Stimulated activated CD4-positive, alpha-beta T cell treated with anti-CD3 and anti-CD28 coated beads, Interleukin-2, amount 100 ng/mL, for 24 hours (primary cell): Measurements from ENCODE around the gene SNX22.
A peak's percentile ranks its signal among the peaks of the same experiment; 100 is the strongest.

Source experiments
- DNase-seq, 2 donors: peaks; one replicate each; pipeline ENCODE4 v3.0.0-alpha.2; 2020

SNX22 gene

DNA sequence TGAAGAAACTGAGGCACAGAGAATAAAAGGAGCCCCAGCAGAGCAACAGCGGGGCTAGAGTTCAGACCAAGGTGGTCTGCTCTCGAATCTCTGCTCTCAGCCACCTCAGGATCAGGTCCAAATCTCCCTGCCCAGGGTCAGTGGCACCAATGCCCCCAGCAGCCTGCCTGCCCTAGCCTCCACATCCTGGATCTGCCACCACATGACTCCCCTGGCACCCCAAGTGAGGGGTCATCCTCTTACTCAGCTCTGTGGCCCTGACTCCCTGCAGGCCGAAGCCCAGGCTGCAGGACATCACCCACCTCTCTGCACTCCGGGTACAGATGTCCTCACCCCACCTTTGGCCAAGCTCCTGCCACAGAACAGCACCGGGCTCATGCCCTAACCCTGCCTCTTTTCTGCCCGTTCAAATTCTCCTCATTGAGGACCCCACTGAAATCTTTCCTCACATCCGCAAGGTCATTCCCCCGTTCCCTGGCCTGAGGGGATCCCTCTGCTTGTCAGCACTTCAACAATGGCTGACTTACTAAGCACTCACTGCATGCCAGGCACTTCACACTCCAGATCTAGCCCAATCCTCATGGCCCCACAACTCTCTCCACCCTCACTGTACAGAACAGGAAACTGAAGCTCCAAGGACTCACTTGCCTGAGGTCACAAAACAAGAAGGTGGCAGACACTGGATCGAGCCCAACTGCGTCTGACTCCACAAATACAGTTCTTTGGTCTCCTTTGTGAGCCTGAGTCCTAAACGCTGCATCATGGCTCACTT is 7.0 kb downstream of the SNX22 start:
- DNase-seq = no peak

DNA sequence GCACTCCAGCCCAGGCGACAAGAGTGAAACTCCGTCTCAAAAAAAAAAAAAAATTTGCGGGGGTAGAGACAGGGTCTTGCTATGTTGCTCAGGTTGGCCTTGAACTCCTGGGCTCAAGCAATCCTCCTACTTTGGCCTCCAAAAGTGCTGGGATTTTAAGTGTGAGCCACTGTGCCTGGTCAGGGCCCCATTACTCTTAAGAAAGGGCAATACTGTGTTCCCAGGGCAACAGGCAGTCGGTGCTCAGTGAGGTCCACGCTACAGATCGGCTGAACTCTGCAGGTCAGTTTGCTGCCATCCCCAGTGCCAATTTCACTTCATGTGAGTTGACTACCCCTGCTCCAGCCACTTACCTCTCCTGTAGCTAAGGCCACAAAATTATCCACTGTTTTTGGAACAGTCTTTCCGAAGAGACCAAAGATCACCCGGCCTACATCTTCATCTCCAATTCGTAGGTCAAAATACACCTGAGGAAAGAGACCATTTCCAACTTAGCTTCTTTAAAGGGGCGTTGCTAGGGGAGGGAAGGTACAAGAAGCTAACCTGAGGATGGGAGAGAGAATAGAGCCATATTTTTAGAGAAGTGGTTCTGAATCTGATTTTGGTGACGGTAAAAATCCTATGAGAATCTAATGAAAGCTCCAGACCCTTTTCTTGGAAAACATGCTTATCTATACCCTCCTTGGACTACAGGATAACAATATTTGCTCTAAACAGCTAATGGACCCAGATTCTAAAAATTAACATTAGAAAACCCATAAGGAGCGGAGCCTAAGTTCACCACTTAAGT is 10.4 kb downstream of the SNX22 start:
- DNase-seq = no peak

DNA sequence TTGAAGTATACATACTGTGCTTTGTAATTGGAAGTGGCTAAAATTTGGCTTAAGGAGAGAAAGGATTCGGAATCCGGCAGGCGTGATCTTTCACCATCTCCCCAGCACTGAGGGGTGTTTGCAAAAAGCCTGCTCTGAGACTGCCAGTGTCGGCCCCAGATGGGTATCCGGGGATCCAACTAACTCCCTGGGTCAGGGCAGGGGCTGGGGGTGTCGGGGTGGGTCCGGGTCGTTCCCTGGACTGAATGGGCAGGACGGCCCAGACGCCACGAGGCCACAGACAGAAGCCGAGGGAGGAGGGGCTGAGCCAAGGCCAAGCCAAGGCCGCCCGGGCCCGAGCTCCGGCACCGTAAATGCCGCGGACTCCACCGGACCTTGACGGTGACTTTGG is 10.9 kb downstream of the SNX22 start:
- DNase-seq = no peak

DNA sequence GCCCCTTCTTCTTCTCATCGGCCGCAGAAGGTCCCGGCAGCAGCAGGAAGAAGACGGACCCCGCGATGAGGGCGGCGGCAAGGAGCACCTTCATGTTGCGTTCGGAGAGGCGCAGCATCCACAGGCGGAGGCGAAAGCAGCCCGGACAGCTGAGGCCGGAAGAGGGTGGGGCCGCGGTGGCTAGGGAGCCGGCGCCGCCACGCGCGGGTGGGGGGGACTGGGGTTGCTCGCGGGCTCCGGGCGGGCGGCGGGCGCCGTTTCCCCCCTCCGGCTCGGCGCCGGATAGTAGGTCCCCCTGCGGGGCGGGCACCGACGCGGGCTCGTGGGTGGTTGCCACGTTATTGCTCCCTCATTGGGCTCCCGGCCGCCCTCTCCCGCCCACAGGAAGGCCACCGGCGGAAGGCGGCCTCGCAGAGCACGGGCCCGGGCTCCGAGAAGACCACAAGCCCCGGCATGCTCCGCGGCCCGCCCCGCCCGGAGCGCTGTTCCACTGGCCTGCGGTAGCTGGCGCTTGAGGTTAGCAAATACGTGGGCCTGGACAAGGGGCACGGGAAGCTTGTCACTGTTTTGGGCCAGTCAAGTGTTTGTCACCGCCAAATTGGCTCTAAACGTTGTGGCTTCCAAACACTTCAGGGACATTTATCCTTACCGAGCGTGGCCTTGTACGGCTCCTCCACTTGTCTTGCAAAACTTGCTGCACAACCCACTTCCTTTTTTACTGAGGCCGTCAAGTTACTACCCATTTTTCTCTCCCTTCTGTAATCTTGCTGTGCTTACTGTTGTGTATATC is 11.5 kb downstream of the SNX22 start, which contains the start of gene PPIB:
TSS of gene PPIB (minus strand) at position 154 of the 790 bp plus-strand sequence. CDS start at position 118, 36 bp downstream.
- DNase-seq = peak; percentile 96 to 97

DNA sequence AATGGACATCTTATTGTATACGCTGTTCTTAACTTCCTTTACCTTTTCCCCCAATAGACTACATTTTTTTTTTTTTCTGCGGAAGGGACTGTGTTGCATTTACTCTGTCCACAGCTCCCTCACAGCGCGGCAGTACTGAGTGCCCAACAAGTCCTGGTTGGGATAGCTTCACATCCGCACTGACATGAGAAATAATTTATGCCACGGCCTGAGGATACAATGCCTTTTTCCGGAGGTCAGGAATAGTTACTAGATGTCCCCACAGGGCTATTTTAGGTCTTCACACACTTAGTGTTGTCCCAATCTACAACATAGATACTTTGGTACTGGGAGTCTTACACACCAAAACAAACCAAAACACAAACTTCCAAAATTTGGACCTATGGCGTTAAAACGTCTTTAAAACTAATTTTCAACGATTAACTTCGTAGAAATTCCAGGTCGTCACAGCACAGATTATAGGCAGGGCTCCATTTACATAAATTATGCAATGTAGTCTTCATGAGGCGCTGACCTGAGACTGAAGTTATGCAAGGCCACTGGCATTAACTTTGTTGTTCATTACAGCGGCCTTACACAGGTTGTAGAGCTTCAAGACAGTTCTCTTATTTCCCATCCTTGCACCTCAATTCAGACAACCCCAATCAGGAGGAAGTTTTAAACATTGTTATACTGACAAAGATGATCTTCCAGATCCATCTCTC is 12.3 kb downstream of the SNX22 start:
- DNase-seq = no peak

DNA sequence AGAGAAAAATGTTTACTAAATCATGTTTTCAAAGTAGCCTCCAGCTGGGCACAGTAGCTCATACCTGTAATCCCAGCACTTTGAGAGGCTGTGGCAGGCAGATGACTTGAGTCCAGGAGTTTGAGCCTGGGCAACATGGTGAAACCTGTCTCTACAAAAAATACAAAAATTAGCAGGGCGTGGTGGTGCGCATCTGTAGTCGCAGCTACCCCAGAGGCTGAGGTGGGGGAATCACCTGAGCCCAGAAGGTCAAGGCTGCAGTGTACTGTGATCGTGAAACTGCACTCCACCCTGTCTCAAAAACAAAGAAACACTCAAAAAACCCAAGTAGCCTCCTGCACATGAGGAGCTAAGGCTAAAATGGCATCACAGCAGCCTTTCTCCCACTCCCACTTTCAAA is 12.9 kb downstream of the SNX22 start:
- DNase-seq = no peak

DNA sequence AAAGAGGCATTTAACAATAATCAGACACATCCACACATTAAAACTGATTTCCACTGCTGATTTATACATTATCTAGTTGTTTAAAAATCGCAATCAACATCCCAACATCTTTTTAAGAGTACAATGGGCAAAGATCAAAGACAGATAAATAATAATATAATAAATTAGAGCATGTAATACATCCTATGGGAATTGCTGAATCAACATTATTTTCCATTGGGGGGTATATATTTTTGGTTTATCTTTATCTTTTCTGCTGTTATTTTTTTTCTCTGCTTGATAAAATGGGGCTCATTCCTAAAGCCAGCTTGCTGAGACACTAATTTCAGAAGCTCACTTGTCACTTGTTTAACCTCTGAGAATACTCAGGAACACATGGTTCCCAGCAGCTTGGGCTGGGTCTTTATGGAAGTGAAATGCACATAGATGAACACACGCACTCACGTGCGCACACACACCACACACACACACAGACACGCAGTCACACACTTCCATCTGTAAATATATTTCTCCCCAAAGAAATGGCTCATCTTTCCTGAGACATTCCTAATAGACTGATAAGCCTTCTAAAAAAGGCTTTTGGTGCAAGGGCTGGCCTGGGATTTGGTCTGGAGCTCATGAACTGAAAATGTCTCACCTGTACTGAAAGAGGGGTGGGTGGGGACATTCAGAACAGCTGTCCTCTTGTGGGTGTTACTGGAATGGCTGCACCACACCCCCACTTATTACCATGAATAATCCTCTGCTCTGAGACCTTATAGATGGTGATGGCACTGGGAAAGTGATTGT is 14.8 kb downstream of the SNX22 start:
- no peak for DNase-seq

DNA sequence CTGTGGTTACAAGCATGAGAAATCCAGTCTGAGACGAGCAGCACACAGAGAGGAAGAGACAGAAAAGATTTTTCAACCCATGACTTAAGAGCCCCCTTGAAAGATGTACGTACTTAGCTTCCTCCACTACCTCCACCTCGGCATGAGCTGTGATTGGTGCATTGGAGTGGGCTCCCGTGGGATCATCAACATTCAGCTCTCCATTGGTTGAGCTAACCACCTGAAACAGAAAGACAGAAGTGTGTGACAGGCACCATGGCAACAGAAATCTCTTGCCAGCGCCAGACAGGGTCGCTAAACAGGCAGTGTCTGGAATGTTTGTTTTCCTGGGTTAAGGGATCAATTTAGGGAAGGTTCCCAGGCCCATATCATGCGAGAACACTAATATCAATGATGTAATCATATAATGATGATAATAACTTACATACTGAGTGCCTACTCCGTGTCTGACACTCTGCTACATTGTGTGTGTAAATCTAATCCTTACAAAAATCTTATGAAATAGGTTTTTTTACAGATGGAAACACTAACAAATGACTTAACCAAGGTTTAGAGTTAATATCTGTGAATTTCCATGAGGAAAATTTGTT is 28.8 kb downstream of the SNX22 start:
- DNase-seq = no peak

DNA sequence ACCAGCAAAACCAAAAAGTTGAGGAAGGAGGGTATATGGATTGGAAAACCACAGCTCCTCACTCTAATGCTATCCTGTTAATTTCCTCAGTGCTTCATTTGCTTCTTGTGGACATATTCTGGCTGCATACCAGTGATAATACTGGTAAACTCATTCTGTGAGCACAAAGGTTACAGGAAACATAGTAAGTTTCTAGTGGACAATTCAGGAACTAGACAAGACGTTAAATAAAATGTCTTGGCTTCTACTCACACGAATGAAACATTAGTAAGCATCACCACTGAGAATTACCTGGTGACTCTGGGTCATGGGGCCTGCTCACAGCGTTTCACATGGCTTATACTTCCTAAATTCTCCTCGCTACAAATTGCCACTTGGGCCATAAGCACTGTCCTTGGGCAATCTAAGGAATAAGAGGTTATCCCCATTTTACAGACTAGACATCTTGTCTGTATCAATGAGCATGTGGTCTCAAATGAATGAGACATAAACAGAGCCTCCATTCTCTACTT is 31.4 kb downstream of the SNX22 start:
- no peak for DNase-seq

DNA sequence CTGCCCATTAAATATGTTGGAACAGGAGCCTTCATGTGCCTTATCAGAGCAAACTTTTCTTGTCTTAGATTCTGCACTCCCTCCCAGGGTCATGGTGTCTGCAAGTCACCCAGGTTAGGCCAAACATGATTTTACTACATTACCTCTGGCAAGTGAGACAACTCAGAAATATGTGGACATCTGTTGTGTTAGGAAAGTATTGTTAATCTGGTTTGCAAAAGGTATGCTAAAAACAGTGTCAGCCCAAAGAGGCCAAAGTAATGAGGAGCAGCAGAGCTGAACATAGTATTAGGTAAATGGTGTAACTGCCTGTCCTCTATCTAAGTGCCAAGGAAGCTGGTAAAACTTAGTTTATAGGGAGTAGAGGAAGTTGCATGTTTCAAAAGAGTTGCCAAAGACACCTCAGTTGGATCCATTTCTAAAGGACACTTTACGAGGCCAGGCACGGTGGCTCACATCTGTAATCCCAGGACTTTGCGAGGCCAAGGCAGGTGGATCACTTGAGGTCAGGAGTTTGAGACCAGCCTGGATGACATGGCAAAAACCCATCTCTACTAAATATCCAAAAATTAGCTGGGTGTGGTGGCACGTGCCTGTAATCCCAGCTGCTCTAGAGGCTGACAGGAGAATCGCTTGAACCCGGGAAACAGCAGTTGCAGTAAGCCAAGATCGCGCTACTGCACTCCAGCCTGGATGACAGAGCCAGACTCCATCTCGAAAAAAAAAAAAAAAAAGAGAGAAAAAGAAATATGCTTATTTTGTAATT is 33.8 kb downstream of the SNX22 start:
- DNase-seq = no peak

DNA sequence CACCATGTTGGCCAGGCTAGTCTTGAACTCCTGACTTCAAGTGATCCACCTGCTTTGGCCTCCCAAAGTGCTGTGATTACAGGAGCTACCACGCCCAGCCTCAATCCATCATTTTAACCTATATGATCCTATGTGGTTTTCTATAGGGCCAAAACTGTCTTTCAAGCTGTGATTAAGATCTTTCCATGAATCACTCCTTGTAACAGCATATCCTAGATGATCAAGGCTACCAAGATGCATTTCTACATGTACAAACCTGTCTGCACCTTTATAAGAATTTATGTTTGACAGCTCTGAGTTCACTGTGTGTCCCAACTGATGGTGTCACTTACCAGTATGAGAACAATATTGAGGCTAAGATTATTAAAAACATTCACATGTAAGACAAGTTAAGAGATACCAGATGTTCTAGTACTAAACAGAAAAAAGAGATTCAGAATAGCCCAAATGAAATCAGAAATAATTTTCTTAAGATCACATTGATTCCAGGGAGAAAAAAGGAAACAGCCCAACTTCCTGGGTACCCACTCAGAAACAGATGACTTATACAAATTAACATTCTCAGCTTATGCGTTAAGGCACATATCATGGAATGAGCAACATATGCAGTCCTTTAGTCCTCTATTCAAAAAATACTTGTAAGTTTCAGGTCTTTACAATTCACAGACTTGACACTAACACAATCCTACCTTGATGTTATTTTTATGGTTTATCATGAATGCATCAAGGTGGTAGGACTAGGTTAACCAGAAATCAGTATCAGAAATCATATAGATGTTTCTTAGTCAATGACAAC is 36.1 kb downstream of the SNX22 start:
- no peak for DNase-seq

DNA sequence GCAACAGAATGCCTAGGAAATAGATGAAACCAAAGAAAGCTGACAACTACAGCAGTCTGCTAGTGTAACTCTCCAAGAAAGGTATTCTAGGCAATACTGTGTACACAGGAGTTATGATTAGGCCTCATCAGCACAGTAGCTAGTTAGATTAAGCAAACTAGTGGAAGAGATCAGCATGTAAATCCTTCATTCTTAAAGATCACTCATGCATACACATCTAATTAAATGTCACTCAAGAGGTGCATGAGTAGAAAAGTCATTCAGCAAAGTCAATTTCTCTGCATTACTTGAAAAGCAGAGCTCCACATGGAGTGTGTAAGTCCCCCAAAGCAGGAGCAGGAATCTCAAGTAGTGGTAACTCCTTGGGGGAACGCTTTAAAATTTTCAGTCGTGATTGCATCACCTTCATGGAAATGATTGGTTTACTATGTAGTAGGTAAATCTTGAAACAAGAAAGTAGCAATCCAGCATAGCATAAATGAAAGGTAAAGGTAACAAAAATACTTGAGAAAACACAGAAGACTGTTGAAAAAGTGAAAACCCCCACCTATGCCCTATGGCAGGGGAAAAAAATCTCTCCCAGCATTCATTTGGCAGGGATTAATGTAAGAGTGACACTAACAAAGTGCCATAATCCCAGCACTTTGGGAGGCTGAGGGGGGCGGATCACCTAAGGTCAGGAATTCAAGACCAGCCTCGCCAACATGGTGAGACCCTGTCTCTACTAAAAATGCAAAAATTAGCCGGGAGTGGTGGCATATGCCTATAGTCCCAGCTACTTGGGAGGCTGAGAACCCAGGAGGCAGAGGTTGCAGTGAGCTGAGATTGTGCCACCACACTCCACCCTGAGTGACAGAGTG is 40.7 kb downstream of the SNX22 start:
- DNase-seq = no peak

DNA sequence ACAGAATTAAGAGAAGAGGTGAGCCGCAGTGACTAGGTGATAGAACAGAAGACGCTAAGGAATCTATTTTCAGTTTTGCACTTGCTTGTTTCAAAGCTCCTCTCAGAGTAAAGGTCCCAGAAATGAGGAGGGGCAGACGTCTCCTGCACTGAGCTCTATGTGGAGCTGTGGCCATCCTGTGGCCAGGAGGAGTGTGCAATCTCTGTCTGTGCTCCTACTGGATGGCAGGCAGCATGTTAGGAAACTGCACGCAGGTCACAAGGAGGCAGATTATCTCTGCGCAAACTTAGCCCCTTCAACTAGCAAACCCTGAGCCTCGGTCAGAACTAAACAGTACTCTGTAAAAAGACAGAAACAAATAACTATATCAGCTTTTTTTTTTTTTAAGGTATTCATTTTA is 42.4 kb downstream of the SNX22 start:
- DNase-seq = no peak

DNA sequence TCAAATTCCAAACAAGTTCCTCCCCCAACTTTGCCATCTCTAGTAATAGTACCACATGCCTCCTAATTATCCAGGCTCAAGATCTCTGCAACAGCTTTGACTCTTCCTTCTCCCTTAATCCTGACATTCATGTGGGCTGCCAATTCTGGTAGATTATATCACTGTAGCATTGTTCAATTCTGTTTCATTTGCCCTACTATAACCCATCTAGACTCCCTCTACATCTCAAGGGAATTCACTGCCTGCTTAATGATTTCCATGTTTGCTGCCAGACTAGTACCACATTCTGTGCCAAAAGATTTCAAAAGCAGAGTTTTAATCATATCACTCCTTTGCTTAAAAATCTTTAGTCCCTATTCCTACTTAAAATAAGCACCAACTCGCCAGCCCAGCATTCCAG is 45.9 kb downstream of the SNX22 start:
- DNase-seq = no peak

DNA sequence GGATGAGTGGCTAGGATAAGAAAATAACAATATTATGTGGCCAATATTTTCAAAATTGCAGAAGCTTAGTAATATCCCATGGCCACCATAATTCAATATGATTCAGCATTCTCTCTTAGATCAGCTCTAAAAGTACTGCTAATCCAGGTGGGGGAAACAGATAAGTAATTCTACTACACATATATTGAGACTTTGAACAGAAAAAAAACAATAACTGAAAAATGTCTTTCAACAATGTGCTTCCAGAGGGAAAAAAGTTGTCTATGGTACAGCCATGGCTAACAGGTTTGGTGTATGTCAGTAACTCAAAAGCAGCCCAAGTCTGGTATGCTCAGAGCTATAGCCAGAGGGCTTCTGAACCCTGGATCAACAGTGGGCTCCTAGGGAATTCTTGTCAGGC is 53.7 kb downstream of the SNX22 start:
- DNase-seq = no peak
